ENCODE measurements around the gene MBLAC2. TPM values are rescaled to one million over a fixed set of nuclear protein-coding genes. Genes with fewer than 3 reads are reported as not detected.

Gene MBLAC2
- total RNA-seq, 1 donor from 2014 or later: 6.2 TPM

DNA sequence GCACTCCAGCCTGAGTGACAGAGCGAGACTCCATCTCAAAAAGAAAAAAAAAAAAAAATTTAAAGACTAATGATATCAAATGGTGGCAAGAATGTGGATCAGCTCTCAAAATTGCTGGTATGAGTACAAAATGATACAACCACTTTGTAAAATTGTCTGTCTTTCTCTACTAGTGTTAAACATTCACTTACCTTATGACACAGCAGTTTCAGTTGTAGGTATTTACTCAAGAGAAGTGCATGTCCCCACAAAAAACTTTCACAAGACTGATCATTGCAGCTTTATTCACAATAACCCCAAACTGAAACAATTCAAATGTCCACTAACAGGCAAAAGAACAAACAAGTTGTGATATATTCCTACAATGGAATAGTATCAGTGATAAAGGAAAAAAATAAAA lies 50.3 kb downstream of the MBLAC2 start:
- no peaks in the 10 kb centered on the region for H3K27me3 Mint-ChIP-seq
- no peak for DNase-seq (ENCODE audit: extremely low spot score, unreplicated experiment)
- H3K4me3 Mint-ChIP-seq: no peak overlapping the region
- no peaks in the 10 kb centered on the region for H3K9me3 Mint-ChIP-seq
- no peaks in the 10 kb centered on the region for H3K36me3 Mint-ChIP-seq
- no peaks in the 10 kb centered on the region for H3K4me1 Mint-ChIP-seq (ENCODE audit: unreplicated experiment)
- H3K27ac Mint-ChIP-seq: no peak overlapping the region
- no peak for TF ChIP-seq CTCF (conservative IDR thresholded peaks at IDR 0.05)

DNA sequence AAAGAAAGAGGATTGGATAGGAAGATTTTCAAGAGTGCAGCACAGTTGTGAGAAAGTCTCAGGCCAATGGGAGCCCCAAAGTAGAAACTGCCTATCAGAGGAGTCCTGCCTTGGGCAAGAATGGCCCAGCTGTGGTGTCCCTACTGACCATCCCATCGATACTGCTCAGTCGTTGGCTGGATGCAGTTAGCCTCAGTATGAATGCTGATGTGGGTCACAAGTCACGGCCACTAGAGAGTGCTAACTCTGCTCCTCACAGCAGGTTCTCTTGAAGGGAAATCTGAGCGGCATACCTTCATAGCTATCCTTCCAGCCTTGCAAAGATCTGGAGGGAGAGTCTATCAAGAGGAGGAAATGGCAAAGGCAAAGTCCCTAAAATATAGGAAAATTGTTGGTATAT lies 53.4 kb downstream of the MBLAC2 start:
- Mint-ChIP-seq H3K27me3 (no peaks in the 10 kb centered on the region), H3K36me3 (no peaks in the 10 kb centered on the region), H3K9me3 (no peaks in the 10 kb centered on the region), H3K4me1 (ENCODE audit: unreplicated experiment) (no peaks in the 10 kb centered on the region), H3K4me3 (no peak overlapping the region), H3K27ac (no peak overlapping the region)
- no peak for DNase-seq (ENCODE audit: extremely low spot score, unreplicated experiment)
- peak; percentile 43 for TF ChIP-seq CTCF (conservative IDR thresholded peaks at IDR 0.05)

- Mint-ChIP-seq H3K27ac (no peak overlapping the region), H3K4me3 (no peak overlapping the region), H3K27me3 (no peaks in the 10 kb centered on the region)
These were observed 56.4 kb downstream of the MBLAC2 start for GRCh38 chr5:90418214-90418613.

DNA sequence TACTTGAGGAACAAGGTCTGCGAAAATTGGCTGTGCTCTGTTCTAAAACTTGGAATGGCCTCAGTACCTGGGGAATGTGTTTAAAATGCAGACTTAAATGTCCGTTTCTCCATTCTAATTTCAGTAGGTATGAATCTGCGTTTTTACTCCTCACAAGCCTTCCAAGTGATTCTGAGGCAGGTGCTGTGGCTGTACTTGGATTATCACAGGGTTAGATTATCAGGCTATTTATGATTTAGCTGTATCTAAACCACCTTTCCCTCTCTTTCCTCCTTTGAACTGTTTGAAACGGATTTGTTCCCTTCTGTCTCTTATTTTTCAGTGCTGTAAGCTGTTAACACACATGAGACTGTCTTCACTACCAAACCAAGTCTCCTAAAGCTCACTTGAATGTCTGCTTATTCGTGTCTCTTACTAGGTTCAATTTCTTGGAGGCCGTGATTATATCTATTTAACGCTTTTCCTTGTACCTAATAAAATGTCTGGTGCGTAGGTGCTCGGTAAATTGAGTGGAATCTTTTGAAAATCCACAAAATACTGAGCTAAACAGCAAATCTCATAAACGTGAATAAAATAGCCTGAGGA lies 64.3 kb downstream of the MBLAC2 start:
- TF ChIP-seq CTCF (conservative IDR thresholded peaks at IDR 0.05): no peak

More at GRCh38 chr5:90418214-90418613, 56.4 kb downstream of the MBLAC2 start:
- H3K36me3 Mint-ChIP-seq: no peaks in the 10 kb centered on the region
- no peak for TF ChIP-seq CTCF (conservative IDR thresholded peaks at IDR 0.05)
- H3K4me1 Mint-ChIP-seq (ENCODE audit: unreplicated experiment): no peaks in the 10 kb centered on the region
- DNase-seq (ENCODE audit: extremely low spot score, unreplicated experiment): no peak
- H3K9me3 Mint-ChIP-seq: no peaks in the 10 kb centered on the region

GRCh38 chr5:90409318-90410177 lies 65.0 kb downstream of the MBLAC2 start, which contains the start of gene CETN3:
TSS of gene CETN3 (minus strand) at chr5:90409756. CDS start at chr5:90409661, 95 bp downstream.
- no peak for TF ChIP-seq CTCF (conservative IDR thresholded peaks at IDR 0.05)
- H3K27me3 Mint-ChIP-seq: no peaks in the 10 kb centered on the region
- H3K27ac Mint-ChIP-seq: no peak within 1 kb of the TSS
- peaks cover 11% of the 10 kb centered on the region for H3K4me1 Mint-ChIP-seq (ENCODE audit: unreplicated experiment)
- H3K36me3 Mint-ChIP-seq: peaks cover 13% of the 10 kb centered on the region
- no peaks in the 10 kb centered on the region for H3K9me3 Mint-ChIP-seq
- DNase-seq (ENCODE audit: extremely low spot score, unreplicated experiment): peak; percentile 94
- H3K4me3 Mint-ChIP-seq: no peak within 1 kb of the TSS

More for the DNA sequence above, 64.3 kb downstream of the MBLAC2 start:
- no peak overlapping the region for H3K27ac Mint-ChIP-seq
- peaks cover 11% of the 10 kb centered on the region for H3K4me1 Mint-ChIP-seq (ENCODE audit: unreplicated experiment)
- H3K9me3 Mint-ChIP-seq: no peaks in the 10 kb centered on the region
- no peaks in the 10 kb centered on the region for H3K27me3 Mint-ChIP-seq
- peaks cover 8% of the 10 kb centered on the region for H3K36me3 Mint-ChIP-seq
- no peak overlapping the region for H3K4me3 Mint-ChIP-seq
- no peak for DNase-seq (ENCODE audit: extremely low spot score, unreplicated experiment)

Measured in type B pancreatic cell (in vitro differentiated cells).